Body of pancreas (tissue), 4 donors: ENCODE data around the gene B3GAT1.

Experiments
- CTCF ChIP-seq, 7 experiments: fragments of 450-650 bp in 4 of 7; fragments of 200-600 bp in 3 of 7; sonication (generic) in 3 of 7; IDR thresholded peaks; one replicate each; pipeline ENCODE4 v1.5.1; 2016 to 2019; ENCODE audit warnings: antibody characterized with exemption in 7 of 7
- POLR2A ChIP-seq, 3 donors: fragments of 450-650 bp; IDR thresholded peaks; one replicate each; pipeline ENCODE4 v1.6.1; 2016; ENCODE audit warnings: antibody characterized with exemption in 3 of 3, mild to moderate bottlenecking in 2 of 3

DNA sequence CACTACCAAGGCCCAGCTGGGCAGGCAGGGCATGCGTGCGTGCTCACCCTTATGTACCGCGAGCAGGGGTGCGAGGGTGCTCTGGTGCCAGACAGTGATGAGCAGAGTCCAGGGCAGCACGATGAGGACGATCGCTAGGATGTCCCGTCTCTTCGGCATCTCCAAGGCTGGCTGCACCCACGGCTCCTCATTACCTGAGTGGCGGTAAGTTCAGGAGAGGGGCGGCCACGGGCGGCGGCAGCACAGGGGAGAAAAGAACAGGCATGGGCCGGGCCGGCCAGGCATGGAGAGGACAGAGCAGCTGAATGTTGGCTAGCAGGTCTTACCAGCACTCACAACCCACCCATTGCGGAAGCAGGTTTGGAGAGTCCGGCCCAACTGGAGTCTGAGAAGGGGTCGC lies 24.5 kb downstream of the B3GAT1 start:
- TF ChIP-seq CTCF (IDR thresholded peaks at IDR 0.05) (no peak), POLR2A (IDR thresholded peaks at IDR 0.05) (no peak)
